NCI-H1092 treated with DMSO at 0.1 percent for 48 hours (cell line): ENCODE measurements around the gene C22orf31.
"Not testable (repeated sequence)": the region's sequence is repeated elsewhere in the genome, so short reads cannot be mapped to it uniquely, and the experiment has no call there.

Source experiments
- DNase-seq: peaks from one replicate; lab custom pipeline; 2025; lab: John Stamatoyannopoulos, UW

C22orf31 gene

GRCh38 chr22:29055192-29055830, 6.3 kb downstream of the C22orf31 start:
- DNase-seq, result peak; percentile 41

DNA sequence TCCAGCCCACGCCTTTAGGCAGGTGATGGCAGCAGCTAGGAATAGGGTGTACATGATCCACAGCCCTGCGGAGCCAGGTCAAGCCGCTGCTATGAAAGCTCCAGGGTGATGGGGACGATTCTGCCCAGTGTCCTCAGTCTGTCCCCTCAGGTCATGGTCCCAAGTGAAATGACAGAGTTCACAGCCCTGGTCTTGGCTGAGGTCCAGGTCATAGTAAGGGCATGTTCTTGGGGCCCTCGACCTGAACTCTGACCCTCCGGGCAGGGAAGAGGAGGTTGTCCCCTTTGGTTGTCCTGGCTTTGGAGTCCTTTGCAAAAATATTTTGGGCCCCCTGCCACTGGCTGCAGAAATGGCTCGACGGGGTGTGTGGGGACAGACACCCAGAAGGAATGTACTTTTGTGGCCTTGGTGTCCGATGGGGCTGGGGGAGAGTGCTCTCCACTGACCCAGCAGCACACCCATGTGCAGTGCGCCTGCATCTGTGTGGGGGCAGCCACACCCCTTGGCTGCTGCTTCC, 7.3 kb downstream of the C22orf31 start:
- no peak for DNase-seq

DNA sequence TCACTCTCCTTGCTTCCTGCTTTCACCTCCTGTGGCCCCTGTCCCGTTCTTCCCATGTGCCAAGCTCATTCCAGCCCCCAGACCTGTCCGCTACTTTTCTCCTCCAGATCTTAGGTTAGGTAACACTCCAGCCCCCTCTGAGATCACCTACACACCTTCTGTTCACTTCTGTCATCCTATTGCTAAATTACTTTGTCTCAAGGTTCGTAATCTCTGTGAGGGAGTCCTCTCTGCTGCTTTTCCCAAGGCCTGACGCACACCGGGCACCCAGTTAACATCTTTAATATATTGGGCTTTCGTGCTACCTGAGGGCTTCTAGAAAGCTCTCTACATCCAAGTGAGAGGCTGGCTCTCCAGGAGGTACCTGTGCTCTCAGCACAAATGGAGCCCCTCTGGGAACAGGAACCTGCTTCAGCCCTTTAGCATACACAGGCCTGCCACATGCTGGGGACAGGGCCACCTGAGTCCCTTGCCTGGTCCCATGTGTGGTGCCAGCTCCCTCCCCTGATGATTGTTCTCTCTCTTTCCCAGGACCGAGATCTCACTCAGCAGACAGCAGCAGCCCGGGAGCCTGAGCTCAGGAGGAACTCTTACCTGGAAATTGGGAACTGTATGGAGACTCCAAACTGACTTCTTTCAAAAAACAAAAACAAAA, 8.5 kb downstream of the C22orf31 start:
- no peak for DNase-seq

DNA sequence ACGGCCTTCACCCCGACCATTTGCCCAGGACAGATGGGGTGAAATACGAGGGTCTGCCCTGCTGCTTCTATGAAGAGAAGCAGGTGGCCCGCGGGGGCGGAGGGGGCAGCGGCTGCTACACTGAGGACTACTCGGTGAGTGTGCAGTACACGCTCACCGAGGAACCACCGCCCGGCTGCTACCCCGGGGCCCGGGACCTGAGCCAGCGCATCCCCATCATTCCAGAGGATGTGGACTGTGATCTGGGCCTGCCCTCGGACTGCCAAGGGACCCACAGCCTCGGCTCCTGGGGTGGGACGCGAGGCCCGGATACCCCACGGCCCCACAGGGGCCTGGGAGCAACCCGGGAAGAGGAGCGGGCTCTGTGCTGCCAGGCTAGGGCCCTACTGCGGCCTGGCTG, 11.2 kb downstream of the C22orf31 start:
- DNase-seq, result no peak

- DNase-seq, result no peak
These were observed 11.9 kb downstream of the C22orf31 start for GRCh38 chr22:29049655-29050263.

DNA sequence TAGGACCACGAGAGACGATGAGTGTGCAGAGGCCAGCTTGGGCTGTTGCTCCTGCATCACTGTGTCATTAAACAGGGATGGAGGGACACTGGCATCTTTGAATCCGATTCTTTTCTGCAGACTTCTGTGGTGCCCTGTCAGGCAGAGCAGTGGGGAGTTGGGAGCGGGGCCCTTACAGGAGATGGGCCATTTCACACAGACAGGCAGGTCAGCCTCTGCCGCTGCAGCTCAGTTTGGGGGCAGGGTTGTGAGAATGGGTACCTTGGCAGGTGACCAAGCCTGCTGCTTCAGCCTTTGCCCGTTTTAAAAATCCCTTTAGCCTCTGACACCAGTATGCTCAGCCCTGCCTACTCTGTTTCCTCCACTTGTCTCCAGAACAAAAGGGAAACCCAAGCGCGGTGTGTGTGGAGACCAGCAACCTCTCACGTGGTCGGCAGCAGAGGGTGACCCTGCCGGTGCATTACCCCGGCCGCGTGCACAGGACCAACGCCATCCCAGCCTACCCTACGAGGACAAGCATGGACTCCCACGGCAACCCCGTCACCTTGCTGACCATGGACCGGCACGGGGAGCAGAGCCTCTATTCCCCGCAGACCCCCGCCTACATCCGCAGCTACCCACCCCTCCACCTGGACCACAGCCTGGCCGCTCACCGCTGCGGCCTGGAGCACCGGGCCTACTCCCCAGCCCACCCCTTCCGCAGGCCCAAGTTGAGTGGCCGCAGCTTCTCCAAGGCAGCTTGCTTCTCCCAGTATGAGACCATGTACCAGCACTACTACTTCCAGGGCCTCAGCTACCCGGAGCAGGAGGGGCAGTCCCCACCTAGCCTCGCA, 12.6 kb downstream of the C22orf31 start:
- DNase-seq, result no peak

DNA sequence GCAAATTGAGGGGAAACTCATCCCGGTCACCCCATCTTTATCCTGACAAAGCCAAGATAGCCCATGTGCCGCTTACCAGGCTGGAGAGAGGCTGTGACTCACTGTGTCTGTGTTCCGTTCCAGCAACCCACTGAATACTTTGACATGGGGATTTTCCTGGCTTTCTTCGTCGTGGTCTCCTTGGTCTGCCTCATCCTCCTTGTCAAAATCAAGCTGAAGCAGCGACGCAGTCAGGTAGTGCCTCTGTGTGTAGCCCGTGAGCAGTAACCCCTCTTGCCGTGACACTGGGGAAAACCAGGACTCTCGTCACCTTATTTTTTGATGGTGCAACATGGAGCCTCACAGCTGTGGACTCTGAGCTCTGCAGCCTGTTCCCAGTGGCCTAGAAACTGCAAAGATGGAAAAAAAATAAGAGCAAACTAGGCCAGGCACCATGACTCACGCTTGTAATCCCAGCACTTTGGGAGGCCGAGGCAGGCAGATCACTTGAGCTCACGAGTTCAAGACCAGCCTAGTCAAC, 16.9 kb downstream of the C22orf31 start:
- DNase-seq, result no peak

GRCh38 chr22:29043906-29044575, 17.6 kb downstream of the C22orf31 start:
- DNase-seq, result no peak

DNA sequence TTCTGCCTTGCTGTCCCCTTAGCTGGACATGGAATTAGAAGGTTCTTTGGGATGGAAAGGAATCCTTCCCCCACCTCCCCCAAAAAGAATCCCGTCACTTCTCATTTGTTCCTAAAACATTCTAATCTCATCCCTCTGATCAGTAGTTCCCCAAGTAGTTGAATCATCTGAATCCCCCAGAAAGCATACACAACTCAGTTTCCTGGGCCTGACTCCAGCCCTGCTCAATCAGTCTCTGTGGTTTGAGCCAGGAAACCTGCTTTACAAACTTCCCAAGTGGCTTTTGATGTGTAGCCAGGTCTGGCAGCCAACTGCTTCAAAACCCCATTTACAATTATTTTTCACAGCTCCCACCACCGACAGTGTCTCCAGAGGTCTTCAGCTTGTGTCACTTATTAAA, 20.2 kb downstream of the C22orf31 start:
- DNase-seq, result no peak

DNA sequence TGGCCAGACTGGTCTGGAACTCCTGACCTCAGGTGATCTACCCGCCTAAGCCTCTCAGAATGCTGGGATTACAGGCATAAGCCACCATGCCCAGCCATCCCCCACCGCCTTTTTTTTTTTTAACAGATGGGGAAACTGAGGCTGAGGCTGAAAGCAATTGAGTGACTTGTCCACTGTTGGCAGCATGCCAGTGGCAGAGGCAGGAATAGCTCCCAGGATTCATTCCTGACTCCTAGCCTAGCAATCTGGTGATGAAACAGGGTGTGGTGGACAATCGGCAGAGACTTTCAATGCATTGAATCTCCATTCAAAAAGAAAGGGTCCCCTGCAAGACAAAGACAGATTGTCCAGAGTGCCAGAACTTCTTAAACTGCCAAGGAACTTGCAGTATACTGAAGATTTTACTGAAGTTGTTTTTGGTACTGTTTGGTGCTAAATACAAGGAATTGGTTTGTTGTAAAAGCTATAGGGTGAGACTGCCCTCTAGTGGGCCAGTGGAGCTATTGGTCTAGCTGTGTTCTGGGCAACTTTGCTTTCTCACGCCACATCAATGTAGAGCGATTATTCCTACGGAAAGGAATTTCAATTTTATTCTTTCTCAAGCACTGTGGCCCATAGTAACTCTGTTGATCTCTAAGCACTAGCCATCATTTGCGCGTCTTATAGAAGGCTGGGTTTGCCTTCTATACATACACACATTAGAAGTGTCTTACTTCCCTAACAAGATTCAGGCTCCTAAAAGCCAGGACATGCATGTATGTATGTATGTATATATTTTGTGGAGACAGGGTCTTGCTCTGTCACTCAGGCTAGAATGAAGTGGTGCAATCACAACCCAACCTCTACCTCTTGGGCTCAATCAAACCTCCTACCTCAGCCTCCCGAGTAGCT, 21.0 kb downstream of the C22orf31 start:
- peak; percentile 77 for DNase-seq

- DNase-seq, result not testable (repeated sequence)
These were observed 21.9 kb downstream of the C22orf31 start for GRCh38 chr22:29039684-29040083.

- DNase-seq, result no peak
These were observed 22.5 kb downstream of the C22orf31 start for GRCh38 chr22:29039148-29039547.

DNA sequence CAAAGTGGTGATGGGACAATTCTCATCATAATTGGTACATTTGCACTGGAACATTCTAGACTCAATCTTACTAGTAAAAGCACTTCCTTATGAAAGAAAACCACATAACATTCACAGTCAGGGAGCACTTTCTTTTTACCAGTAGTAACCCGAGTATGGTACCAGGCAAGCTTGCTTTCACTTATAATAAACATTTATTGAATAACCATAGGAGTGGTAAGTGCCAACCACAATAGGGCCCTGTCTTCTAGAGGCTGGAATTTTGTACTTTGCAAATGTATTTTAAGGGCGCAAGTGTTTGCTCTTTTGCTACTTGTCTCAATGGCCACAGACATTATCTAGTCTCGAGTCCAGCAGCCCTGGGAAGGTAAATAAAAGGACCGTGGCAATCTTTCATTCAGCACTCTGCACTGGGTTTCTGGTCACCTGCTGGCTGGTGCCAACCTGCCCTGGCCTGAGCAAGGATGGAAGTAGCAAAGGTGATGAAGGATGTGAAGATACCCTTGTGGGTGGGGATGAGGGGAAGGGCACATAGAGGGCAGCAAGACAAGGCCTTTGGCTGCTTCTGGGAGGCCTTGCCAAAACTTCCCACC, 24.2 kb downstream of the C22orf31 start:
- peak; percentile 63 for DNase-seq

DNA sequence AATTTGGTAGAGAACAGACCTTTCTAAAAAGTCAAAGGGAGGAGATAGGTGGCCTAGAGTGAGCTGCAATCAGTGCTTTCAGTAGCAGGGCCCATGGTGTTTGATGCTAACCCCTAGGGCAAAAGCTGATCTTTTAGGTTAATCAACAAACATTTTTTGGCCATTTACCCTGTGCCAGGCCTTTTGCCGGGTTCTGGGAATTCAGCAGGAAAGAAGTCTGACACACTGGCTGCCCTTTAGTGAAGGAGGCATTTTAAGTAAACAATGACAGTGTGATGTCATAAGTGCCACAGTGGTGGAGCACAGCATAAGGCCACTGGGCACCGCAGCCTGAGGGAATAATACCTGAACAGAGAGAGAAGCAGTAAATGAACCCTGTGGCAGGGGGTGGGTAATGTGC, 29.0 kb downstream of the C22orf31 start:
- DNase-seq, result no peak

GRCh38 chr22:29032014-29032475, 29.6 kb downstream of the C22orf31 start:
- no peak for DNase-seq

DNA sequence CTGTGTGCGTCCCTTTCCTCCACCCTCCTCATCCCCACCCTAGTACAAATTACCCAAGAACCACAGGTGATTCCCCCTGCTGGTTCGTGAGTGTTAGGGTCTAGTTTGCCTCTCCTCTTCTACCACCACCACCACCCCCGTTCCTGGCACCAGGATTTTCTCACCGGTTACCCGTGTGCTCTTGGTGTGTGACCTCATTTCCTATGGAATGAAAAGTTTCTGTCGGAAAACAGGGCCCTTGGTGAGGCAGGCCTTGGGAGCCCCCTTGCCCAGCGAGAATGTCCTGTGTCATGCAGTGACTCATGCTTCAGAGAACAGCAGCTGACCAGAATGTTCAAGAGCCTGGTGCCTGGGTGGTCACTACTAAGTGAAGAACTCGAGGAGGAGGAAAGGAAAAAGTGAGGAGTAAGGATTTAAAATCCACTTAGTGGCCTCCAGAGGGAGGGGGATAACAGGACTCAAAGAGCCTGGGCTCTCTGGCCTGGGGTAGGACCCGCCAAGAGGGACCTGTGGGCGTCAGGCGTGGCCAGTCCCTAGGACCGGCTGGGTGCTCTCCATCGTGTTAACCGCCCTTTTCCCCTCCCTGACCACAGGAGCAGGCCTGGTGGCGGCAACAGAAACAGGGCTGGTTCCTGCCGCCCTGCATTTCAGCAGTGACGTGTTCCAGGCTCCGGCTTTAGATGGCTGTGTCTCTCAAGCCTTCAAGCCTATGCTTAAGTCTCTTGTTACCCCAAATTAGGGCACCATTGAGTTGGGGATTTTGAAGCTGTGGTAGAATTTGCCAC, 30.2 kb downstream of the C22orf31 start:
- peak; percentile 10 for DNase-seq

GRCh38 chr22:29030618-29031226, 30.9 kb downstream of the C22orf31 start:
- DNase-seq, result peak; percentile 73

DNA sequence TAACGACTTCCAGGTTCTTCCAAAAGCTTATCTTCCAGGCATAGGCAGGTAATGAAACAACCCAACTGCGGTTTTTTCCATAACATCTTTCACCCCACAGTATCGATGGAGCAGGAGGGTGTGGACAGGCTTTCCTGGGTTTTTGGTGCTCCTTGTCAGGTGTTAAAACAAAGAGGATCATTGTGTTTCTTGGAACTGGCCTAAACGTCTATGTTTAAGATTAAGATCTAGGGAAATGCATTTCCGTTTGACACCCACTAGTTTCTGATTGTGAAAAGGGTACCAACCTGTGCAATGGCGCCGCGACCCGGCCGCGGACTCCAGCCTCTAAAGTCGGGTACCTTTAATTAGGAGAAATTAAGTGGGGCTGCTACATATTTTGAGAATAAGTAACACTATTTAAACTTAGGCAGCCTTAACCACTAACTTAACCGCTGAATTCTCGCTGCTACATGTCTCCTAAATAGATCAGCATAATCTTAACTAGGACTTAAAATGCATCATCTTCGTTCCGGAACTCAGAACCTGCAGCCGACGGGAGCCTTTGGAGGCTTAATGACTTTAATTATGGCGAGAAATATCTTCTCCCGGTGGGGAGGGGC, 31.5 kb downstream of the C22orf31 start:
- DNase-seq, result no peak
